GM21515 (cell line): ENCODE data around the gene ACBD6.
"Not testable (repeated sequence)": the region's sequence is repeated elsewhere in the genome, so short reads cannot be mapped to it uniquely, and the experiment has no call there.

ENCODE experiments used
- ATAC-seq: cut with Tn5 transposase; IDR thresholded peaks from one replicate; pipeline ENCODE4 v1.9.1; 2021; ENCODE audit not compliant: unreplicated experiment

Gene ACBD6

GRCh38 chr1:180494370-180494769 lies 8.0 kb downstream of the ACBD6 start:
- ATAC-seq = no peak

- ATAC-seq = no peak
Measured at GRCh38 chr1:180489976-180490375, 12.4 kb downstream of the ACBD6 start.

DNA sequence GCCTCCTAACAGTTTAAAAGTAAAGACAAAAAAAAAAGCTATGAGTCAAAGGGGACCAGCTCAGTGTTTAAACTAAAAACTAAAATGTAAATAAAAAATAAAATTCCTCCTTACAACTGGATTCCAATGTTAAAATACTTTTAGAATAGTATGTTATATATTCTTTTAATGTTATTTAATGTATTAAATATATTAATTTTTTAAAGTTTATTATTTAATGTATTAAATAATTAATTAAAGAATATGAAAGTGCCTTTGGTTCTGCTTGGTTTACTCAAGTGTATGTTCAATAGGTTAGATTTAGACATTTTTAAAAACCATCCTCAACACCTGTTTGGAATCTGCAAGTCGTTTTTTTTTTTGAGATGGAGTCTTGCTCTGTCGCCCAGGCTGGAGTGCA lies 13.1 kb downstream of the ACBD6 start:
- no peak for ATAC-seq

DNA sequence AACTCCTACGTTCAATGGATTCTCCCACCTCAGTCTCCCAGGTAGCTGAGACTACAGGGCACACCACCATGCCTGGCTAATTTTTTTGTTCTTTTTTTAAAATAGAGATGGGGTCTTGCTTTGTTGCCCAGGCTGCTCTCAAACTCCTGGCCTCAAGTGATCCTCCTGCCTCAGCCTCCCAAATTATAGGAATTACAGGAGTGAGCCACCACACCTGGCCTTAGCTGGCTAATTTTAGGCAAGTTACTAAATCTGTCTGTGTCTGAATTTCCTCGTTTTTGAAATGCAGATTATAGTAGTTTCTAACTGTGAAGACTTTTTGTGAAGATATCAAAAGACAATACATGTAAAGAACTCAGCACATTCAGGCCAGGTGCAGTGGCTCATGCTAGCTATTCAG lies 13.7 kb downstream of the ACBD6 start:
- no peak for ATAC-seq

GRCh38 chr1:180486092-180486491 lies 16.3 kb downstream of the ACBD6 start:
- no peak for ATAC-seq

- no peak for ATAC-seq
Measured at GRCh38 chr1:180484490-180484889, 17.9 kb downstream of the ACBD6 start.

DNA sequence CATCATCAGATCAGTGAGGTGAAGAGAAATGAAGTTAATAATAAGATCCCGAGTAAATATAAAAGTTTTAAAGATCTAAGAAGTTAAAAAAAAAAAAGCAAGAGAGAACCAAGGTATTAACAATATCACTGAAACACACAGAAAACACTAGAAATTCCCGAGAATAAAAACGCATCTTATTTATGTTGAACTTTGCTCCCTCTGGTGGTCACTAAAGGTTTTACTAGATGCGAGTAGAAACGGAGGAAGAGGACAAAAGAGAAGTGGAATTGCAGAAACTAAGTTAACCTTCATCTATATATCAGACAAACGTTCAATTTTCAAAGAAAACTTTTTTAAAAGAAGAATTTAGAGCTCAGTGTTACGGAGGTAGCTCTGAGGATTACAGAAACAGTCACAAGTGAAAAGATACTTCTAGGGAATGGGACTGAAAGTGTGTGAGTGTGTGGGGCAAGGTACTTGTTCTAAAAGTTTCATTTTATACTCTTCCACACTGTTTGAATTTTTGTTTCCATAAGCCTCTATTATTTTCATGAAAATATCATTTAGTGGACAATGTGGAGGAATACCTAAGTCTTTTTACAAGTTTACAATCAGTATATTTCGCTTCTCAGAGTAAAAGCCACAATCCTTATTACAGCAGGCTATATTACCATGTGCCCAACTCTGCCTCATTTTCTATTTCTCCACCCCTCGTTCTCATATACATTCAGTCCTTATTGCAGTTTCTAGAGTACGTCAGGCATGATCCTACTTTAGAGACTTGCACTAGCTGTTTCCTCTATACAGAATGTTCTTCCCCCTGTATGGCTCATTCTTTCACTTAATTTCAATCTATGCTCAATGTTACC lies 19.7 kb downstream of the ACBD6 start:
- ATAC-seq = no peak

DNA sequence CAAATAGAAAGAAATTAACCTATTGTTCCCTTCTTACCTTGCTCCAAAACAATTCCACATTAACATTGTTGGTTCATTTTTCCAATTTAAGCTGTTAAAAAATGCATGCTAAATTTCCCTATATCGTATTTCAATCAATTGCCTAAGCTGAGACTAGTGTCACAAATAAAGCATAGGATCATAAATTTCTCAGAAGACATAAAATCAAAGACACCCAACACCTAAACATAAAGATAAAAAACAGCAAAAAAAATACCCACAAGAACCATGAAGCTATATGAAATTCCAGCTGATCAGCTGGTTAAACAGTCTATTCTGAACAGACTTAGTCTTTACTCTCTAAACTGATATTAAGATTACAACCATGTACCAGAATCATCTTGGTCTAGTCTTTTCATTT lies 32.3 kb downstream of the ACBD6 start:
- ATAC-seq = no peak

DNA sequence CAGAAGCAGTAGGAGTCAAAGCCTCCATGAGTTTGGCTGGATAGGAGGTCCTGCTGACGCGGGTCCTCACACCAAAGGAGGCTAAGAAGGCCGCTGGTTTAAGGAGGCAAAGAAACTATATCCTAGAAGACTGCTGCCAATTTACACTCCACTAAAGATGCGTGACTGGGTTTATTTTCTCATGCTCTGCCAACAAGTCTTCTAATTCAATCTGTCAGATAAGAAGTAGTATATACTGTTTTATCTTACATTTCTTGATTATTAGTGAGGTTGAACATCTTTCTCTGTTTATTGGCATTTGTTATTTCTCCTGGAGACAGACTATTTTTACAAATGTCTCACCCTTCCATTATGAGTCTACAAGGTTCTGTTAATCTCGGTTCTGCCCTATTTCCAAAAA lies 34.1 kb downstream of the ACBD6 start:
- no peak for ATAC-seq

DNA sequence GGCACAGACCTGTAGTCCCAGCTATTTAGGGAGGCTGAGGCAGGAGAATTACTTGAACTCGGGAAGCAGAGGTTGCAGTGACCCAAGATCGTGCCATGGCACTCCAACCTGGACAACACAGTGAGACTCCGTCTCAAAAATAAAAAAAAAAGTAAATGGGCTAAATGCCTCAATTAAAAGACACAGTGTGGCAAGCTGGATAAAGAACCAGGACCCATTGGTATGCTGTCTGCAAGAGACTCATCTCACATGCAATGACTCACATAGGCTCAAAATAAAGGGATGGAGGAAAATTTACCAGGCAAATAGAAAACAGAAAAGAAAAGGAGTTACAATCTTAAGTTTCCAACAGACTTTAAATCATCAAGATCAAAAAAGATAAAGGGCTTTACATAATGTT lies 40.3 kb downstream of the ACBD6 start:
- ATAC-seq = no peak

GRCh38 chr1:180461682-180462081 lies 40.7 kb downstream of the ACBD6 start:
- not testable (repeated sequence) for ATAC-seq

GRCh38 chr1:180458807-180459206 lies 43.6 kb downstream of the ACBD6 start:
- ATAC-seq = no peak

DNA sequence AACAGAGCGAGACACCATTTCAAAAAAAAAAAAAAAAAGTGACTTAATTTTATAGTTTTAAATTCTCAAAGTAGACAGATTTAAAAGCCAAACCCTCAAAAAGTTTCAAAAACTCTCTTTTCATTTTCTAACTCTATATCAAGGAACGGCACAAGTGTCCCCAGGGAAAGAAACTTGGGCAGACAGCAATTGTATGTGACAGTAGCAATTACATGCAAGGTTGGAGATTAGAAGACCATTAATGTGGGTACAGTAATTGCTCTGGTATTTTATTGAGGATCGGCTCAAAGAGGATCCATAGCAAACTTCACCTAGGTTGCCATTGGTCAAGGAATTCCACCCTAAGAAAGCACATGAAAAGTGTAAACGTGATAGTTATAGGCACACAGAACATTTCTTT lies 46.2 kb downstream of the ACBD6 start:
- ATAC-seq = no peak

- ATAC-seq = no peak
Measured at GRCh38 chr1:180451504-180451903, 50.9 kb downstream of the ACBD6 start.

- ATAC-seq = no peak
Measured at GRCh38 chr1:180444522-180444921, 57.9 kb downstream of the ACBD6 start.

DNA sequence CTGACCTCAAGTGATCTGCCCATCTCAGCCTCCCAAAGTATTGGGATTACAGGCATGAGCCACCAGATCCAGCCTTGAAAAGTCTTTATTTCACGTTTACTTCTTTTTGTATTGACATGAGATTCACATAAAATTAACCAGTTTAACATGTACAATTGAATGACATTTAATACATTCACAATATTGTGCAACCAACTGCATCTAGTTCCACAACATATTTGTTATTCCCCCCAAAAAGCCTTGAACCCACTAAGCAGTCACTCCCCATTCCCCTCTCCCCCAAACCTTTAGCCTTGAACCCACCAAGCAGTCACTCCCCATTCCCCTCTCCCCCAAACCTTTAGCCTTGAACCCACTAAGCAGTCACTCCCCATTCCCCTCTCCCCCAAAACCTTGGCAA lies 62.0 kb downstream of the ACBD6 start:
- ATAC-seq = no peak

GRCh38 chr1:180435566-180435965 lies 66.8 kb downstream of the ACBD6 start:
- ATAC-seq = no peak

GRCh38 chr1:180433873-180434272 lies 68.5 kb downstream of the ACBD6 start:
- ATAC-seq = no peak

- no peak for ATAC-seq
Measured at GRCh38 chr1:180431683-180432082, 70.7 kb downstream of the ACBD6 start.

GRCh38 chr1:180428782-180429695 lies 73.3 kb downstream of the ACBD6 start:
- no peak for ATAC-seq

- ATAC-seq = no peak
Measured at GRCh38 chr1:180425952-180426351, 76.4 kb downstream of the ACBD6 start.

- no peak for ATAC-seq
Measured at GRCh38 chr1:180424848-180425457, 77.4 kb downstream of the ACBD6 start.
